GM12878 (cell line): ENCODE measurements around the gene VPS8. TPM values are rescaled to one million over a fixed set of nuclear protein-coding genes. Genes with fewer than 3 reads are reported as not detected.

Experiments
- ATAC-seq: fragments of 200-7000 bp; cut with Tn5 transposase; 3 replicates; pipeline ENCODE4 v1.9.1; 2020; ENCODE audit warnings: mild to moderate bottlenecking, moderate library complexity
- BruUV-seq: library from RNA; stranded (reverse); fragments of 400-500 nt; replicated peaks from 2 replicates; lab custom pipeline; 2021; lab: Mats Ljungman, UMichigan
- CTCF ChIA-PET: fragments of 300-600 bp; sonication (Branson Sonifier 250); formaldehyde crosslinking; extraction: SDS; loops from one replicate; lab custom pipeline; 2021; ENCODE audit warnings: inconsistent platforms; lab: Yijun Ruan, JAX
- POLR2A ChIA-PET: fragments of 350-600 bp; formaldehyde crosslinking; extraction: SDS; loops from one replicate; lab custom pipeline; 2021; ENCODE audit warnings: inconsistent platforms; lab: Charles Lee
- RAD21 ChIA-PET: fragments of 300-600 bp; sonication (Branson Sonifier 250); formaldehyde crosslinking; loops from one replicate; lab custom pipeline; 2023; ENCODE audit warnings: antibody characterized with exemption; ENCODE audit not compliant: unreplicated experiment; lab: Charles Lee
- SMC1A ChIA-PET: fragments of 300-600 bp; sonication (Branson Sonifier 250); formaldehyde crosslinking; loops from one replicate; lab custom pipeline; 2023; ENCODE audit not compliant: unreplicated experiment, uncharacterized antibody; lab: Charles Lee
- DNase-seq: peaks from one replicate; pipeline ENCODE4 v3.0.0-alpha.2; 2011; ENCODE audit warnings: low read depth, low spot score
- FAIRE-seq: peaks from 3 replicates; lab custom pipeline; 2011; peaks lifted over from hg19 to GRCh38; lab: Jason Lieb, UNC
- H2AFZ ChIP-seq: 2 replicates; pipeline ENCODE4 v1.6.0; 2011; ENCODE audit warnings: low read depth, low read length, control low read depth; ENCODE audit not compliant: control insufficient read depth
- H3K27ac ChIP-seq: 2 replicates; pipeline ENCODE4 v1.5.1; 2011; ENCODE audit warnings: control low read depth; ENCODE audit not compliant: control insufficient read depth, insufficient read depth
- H3K27me3 ChIP-seq, 2 experiments: replicated peaks in 1 of 2; 2 replicates each; pipeline versions ENCODE4 v1.6.0 to v1.6.1; 2011; ENCODE audit warnings: low read length in 1 of 2; ENCODE audit not compliant: control insufficient read depth in 2 of 2, insufficient read depth in 2 of 2
- H3K36me3 ChIP-seq, 2 experiments: 2 replicates each; pipeline ENCODE4 v1.5.1; 2011; ENCODE audit warnings: low read length in 1 of 2; ENCODE audit not compliant: control insufficient read depth in 2 of 2, insufficient read depth in 2 of 2
- H3K4me1 ChIP-seq: 2 replicates; pipeline ENCODE4 v1.6.1; 2011; ENCODE audit warnings: mild to moderate bottlenecking, low read length, moderate library complexity, mixed read lengths; ENCODE audit not compliant: control insufficient read depth, insufficient read depth
- H3K4me2 ChIP-seq: 2 replicates; pipeline ENCODE4 v1.6.0; 2011; ENCODE audit warnings: control low read depth; ENCODE audit not compliant: control insufficient read depth, insufficient read depth
- H3K4me3 ChIP-seq: fragments of 200-600 bp; sonication (generic); 2 replicates; pipeline ENCODE4 v1.5.1; 2016
- H3K79me2 ChIP-seq: 2 replicates; pipeline ENCODE4 v1.6.0; 2011; ENCODE audit warnings: low read length; ENCODE audit not compliant: control insufficient read depth, insufficient read depth
- H3K9ac ChIP-seq: 2 replicates; pipeline ENCODE4 v1.8.0; 2011; ENCODE audit warnings: low read length, control low read depth, mixed read lengths; ENCODE audit not compliant: control insufficient read depth, insufficient read depth
- H3K9me3 ChIP-seq: replicated peaks from 3 replicates; pipeline ENCODE4 v1.5.1; 2011; ENCODE audit warnings: mild to moderate bottlenecking, low read length; ENCODE audit not compliant: control insufficient read depth, insufficient read depth
- H4K20me1 ChIP-seq: 2 replicates; pipeline ENCODE4 v1.6.0; 2011; ENCODE audit not compliant: control insufficient read depth, insufficient read depth
- CHD4 ChIP-seq: fragments of 200-600 bp; sonication (generic); IDR thresholded peaks from 2 replicates; pipeline ENCODE4 v1.6.1; 2016; ENCODE audit warnings: mild to moderate bottlenecking
- E4F1 ChIP-seq: fragments of 450-650 bp; IDR thresholded peaks from 2 replicates; pipeline ENCODE4 v1.6.1; 2018; ENCODE audit warnings: borderline replicate concordance, mild to moderate bottlenecking; ENCODE audit not compliant: partially characterized antibody
- GABPA ChIP-seq: IDR thresholded peaks from 2 replicates; pipeline ENCODE4 v1.6.1; 2014; ENCODE audit warnings: antibody characterized with exemption, low read depth, mild to moderate bottlenecking, inconsistent platforms
- HDAC2 ChIP-seq: fragments of 200-600 bp; sonication (generic); IDR thresholded peaks from 2 replicates; pipeline ENCODE4 v1.6.1; 2017
- LARP7 ChIP-seq: fragments of 450-650 bp; IDR thresholded peaks from 2 replicates; pipeline ENCODE4 v1.6.1; 2017; ENCODE audit warnings: mild to moderate bottlenecking
- MAX ChIP-seq: IDR thresholded peaks from 2 replicates; pipeline ENCODE4 v1.6.1; 2012; ENCODE audit warnings: low read depth, low read length, improper control_type of control experiment
- MYC ChIP-seq: IDR thresholded peaks from 2 replicates; pipeline ENCODE4 v1.6.1; 2011; ENCODE audit warnings: mild to moderate bottlenecking, low read length, moderate library complexity, inconsistent platforms; ENCODE audit not compliant: insufficient read depth, insufficient replicate concordance, insufficient read length, severe bottlenecking
- RELA ChIP-seq: fragments of 450-650 bp; IDR thresholded peaks from 2 replicates; pipeline ENCODE4 v1.8.0; 2014; ENCODE audit warnings: borderline replicate concordance; ENCODE audit not compliant: partially characterized antibody
- RELB ChIP-seq: fragments of 450-650 bp; IDR thresholded peaks from 2 replicates; pipeline ENCODE4 v1.6.1; 2017; ENCODE audit warnings: low read depth, mild to moderate bottlenecking, moderate library complexity
- SMAD5 ChIP-seq: IDR thresholded peaks from 2 replicates; pipeline ENCODE4 v1.6.1; 2016; ENCODE audit warnings: antibody characterized with exemption, low read depth
- SMARCA5 ChIP-seq: fragments of 450-650 bp; IDR thresholded peaks from 2 replicates; pipeline ENCODE4 v1.6.1; 2017; ENCODE audit warnings: mild to moderate bottlenecking
- STAT3 ChIP-seq: IDR thresholded peaks from 2 replicates; pipeline ENCODE4 v1.6.1; 2011; ENCODE audit warnings: low read depth, low read length, improper control_type of control experiment
- ZNF207 ChIP-seq: fragments of 450-650 bp; IDR thresholded peaks from 2 replicates; pipeline ENCODE4 v1.6.1; 2014; ENCODE audit warnings: antibody characterized with exemption, mild to moderate bottlenecking, borderline replicate concordance
- ZNF687 ChIP-seq: fragments of 450-650 bp; IDR thresholded peaks from 2 replicates; pipeline ENCODE4 v1.6.1; 2017; ENCODE audit warnings: mild to moderate bottlenecking, moderate library complexity
- ZSCAN29 ChIP-seq: fragments of 450-650 bp; IDR thresholded peaks from 2 replicates; pipeline ENCODE4 v1.6.1; 2017; ENCODE audit warnings: mild to moderate bottlenecking, moderate library complexity
- WGBS: methylation state at CpG from one replicate; pipeline ENCODE4 v1.1.6; 2016; ENCODE audit warnings: low lambda C conversion rate; ENCODE audit not compliant: insufficient replicate concordance, insufficient coverage; ENCODE audit errors: missing lambda C conversion rate; 5-methylcytosine and 5-hydroxymethylcytosine counted together
- in situ Hi-C: fragments of 300-500 bp; cut with MboI; formaldehyde crosslinking; loops from 9 replicates; pipeline ENCODE4 v1.14.3; 2018; ENCODE audit warnings: mixed read lengths
- intact Hi-C: fragments of 100-400 bp; cut with micrococcal nuclease; formaldehyde crosslinking; loops from one replicate; pipeline ENCODE4 v1.14.2; 2022; ENCODE audit not compliant: unreplicated experiment
- polyA plus RNA-seq, 11 experiments: library from polyadenylated mRNA; depleted of rRNA in 4 of 11; unstranded in 6 of 11; stranded (reverse) in 5 of 11; fragments of >200 nt; fragmentation: Nextera tagmentation in 4 of 11; fragmentation: Illumina TruSeq in 1 of 11; extraction: Ambion mirVana in 4 of 11; extraction: Trizol in 1 of 11; gene quantifications; 1 replicate in 1 of 11; 2 replicates in 10 of 11; pipeline versions ENCODE4 v1.2.1 to v1.2.3, GENCODE V29; 2011 to 2016; ENCODE audit warnings: inconsistent platforms in 2 of 11, missing spikeins in 2 of 11, low read depth in 1 of 11
- total RNA-seq, 4 experiments: library from RNA; depleted of rRNA in 3 of 4; stranded (reverse); fragments of >200 nt in 3 of 4; fragmentation: Illumina TruSeq in 1 of 4; extraction: Trizol in 1 of 4; gene quantifications; 2 replicates each; pipeline versions ENCODE4 v1.2.1 to v1.2.3, GENCODE V29; 2013 to 2021

Gene VPS8
- total and polyA plus RNA-seq, 10 of the 15 experiments (the other 5 are each of a cell fraction or from before 2014, with no cell fraction given) = 8.9 to 34.7 (median 20.9) TPM

GRCh38 chr3:184804801-184805200 lies 7.2 kb upstream of the VPS8 start:
- no peaks in the 10 kb centered on the region for H3K4me1 ChIP-seq
- no peak for DNase-seq
- ChIA-PET CTCF (interaction anchor here (0.7 to 2.2 kb wide), 10 partner anchors 9 to 451 kb away, joined by 3 to 5 read pairs (median 3); no protein-coding TSS in a partner anchor), RAD21 (no interaction called here), SMC1A (interaction anchor here (0.6 to 1.2 kb wide), 3 partner anchors 18 to 509 kb away, joined by 3 to 5 read pairs (median 3); no protein-coding TSS in a partner anchor), POLR2A (no interaction called here)
- FAIRE-seq = no peak
- H4K20me1 ChIP-seq = no peaks in the 10 kb centered on the region
- H2AFZ ChIP-seq = no peak overlapping the region
- no peak overlapping the region for H3K27ac ChIP-seq
- intact Hi-C loops (no loop called here), in situ Hi-C loops (no loop called here)
- no peak overlapping the region for H3K4me3 ChIP-seq
- no peaks in the 10 kb centered on the region for H3K36me3 ChIP-seq
- no peaks in the 10 kb centered on the region for H3K79me2 ChIP-seq
- ATAC-seq = no peak
- no peaks in the 10 kb centered on the region for H3K9me3 ChIP-seq
- TF ChIP-seq CHD4 = no peak
- TF ChIP-seq ZNF687 = no peak
- TF ChIP-seq E4F1 = no peak
- TF ChIP-seq RELA = no peak
- no peak for TF ChIP-seq ZSCAN29
- no peak for TF ChIP-seq ZNF207
- TF ChIP-seq HDAC2 = no peak
- TF ChIP-seq STAT3 = no peak
- TF ChIP-seq SMAD5 = no peak
- TF ChIP-seq RELB = no peak
- TF ChIP-seq GABPA = no peak
- no peak for TF ChIP-seq SMARCA5
- TF ChIP-seq LARP7 = no peak
- no peak for TF ChIP-seq MAX
- TF ChIP-seq MYC = no peak
- 14% methylated on average over 1 of the region's 1 CpG for whole genome bisulfite sequencing
- H3K27me3 ChIP-seq = no peaks in the 10 kb centered on the region
- no TSS peak for BruUV-seq
- H3K9ac ChIP-seq = no peak overlapping the region
- no peak overlapping the region for H3K4me2 ChIP-seq
